CD4-positive, alpha-beta T cell treated with Interleukin-17A for 1 hour (primary cell): ENCODE data around the gene LMNA.
A peak's percentile ranks its signal among the peaks of the same experiment; 100 is the strongest.
"Not testable (repeated sequence)": the region's sequence is repeated elsewhere in the genome, so short reads cannot be mapped to it uniquely, and the experiment has no call there.

Experiments used
- DNase-seq: peaks from one replicate; pipeline ENCODE4 v3.0.0-alpha.2; 2020

The LMNA gene

DNA sequence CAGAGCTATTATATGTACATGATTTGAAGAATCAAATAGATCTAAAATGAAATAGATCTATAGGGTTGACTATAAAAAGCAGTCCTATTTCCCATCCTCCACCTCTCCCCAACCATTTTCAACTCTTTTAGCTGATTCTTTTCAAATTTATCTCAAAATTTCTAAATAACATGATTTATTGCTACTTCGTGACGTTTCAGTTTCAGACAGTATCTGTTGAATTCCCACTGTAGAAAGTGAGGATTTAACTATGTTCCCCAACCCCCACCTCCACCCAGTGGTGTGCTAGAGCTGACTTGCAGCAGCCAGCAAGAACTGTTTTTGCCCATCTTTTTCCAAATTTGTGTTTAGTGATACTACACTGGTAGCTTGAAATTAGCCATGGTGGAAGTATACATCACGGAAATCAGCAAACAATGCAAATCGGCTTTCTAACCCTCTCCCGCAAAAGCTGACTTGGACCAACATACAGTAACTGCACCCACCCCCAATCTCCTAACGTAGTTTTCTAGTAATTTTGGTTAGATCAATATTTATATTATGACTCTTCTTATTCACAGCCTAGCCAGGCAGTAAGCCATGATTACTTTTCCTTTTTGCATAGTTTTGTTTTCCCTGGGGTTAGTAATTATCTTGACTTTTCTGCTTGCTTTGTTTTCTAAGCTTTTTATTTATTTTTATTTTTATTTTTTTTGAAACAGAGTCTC lies 49.8 kb downstream of the LMNA start:
- no peak for DNase-seq

DNA sequence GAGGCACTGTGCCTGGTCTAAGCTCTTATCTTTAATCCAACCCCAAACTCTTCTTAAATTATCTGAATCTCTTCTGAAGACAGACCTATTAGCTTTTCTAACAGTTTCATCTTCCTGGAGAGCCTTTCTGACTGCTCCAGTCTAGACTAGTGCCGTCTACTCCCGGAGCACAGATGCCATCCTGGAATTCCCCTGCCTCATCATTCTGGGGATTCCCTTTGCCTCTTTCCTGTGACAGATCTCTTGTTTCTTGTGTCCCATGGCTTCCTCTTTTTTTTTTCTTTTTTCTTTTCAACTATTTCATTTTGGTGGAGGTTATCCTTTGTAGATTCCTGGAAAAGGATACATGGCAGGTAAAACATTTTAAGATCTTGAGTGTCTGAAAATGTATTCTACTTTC lies 50.6 kb downstream of the LMNA start:
- no peak for DNase-seq

DNA sequence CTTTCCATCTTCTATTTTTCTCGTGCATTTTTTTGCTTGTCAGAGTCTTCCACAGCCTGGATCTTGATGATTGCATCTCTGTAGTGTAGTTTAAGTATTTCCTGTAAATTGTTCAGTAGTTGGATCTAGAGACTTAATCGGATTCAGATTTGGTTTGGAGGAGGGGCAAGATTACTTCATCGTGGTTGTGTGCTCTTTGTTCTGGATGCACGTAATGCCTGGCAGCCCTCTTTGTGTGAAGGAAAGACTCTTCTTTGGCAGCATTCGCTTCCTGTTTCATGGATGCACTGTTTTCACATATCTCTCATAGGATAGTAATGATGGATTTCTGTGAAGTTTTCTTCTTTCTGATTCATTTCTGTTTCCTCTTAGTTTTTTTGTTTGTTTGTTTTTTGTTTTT lies 53.0 kb downstream of the LMNA start:
- DNase-seq, result no peak

DNA sequence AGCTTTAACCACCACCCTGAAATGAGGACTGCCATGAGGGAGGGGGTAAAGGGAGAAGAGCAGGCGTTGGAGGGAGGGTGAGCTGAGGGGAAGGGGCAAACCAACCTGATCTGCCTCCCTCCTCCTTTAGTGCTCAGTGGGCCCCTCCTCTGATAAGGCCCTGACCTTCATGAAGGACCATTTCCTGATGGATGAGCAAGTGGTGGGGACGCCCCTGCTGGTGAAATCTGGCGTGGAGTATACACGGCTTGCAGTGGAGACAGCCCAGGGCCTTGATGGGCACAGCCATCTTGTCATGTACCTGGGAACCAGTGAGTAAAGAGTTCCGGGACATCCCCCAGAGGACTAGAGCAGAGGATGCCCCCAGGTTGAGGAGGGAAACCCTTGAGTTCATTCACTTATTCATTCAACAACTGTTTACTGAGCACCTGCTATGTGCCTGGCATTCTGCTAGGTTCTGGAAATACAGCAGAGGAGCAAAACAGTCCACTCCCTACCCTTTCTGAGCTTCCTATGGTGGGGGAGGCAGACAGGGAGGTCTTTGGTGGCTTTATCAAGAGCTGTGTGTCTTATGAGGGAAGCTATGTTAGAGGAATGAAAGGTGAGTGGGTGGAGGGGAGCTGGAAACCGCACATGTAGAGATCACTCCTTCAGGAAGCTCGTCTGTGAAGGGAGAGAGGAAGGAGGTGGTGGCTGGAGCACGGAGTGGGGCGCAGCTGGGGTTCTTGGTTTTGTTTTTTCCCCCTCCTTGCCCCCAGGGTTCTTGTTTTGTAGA lies 58.4 kb downstream of the LMNA start:
- DNase-seq, result no peak

DNA sequence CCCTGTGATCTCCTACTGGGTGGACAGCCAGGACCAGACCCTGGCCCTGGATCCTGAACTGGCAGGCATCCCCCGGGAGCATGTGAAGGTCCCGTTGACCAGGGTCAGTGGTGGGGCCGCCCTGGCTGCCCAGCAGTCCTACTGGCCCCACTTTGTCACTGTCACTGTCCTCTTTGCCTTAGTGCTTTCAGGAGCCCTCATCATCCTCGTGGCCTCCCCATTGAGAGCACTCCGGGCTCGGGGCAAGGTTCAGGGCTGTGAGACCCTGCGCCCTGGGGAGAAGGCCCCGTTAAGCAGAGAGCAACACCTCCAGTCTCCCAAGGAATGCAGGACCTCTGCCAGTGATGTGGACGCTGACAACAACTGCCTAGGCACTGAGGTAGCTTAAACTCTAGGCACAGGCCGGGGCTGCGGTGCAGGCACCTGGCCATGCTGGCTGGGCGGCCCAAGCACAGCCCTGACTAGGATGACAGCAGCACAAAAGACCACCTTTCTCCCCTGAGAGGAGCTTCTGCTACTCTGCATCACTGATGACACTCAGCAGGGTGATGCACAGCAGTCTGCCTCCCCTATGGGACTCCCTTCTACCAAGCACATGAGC lies 62.2 kb downstream of the LMNA start:
- DNase-seq, result no peak

DNA sequence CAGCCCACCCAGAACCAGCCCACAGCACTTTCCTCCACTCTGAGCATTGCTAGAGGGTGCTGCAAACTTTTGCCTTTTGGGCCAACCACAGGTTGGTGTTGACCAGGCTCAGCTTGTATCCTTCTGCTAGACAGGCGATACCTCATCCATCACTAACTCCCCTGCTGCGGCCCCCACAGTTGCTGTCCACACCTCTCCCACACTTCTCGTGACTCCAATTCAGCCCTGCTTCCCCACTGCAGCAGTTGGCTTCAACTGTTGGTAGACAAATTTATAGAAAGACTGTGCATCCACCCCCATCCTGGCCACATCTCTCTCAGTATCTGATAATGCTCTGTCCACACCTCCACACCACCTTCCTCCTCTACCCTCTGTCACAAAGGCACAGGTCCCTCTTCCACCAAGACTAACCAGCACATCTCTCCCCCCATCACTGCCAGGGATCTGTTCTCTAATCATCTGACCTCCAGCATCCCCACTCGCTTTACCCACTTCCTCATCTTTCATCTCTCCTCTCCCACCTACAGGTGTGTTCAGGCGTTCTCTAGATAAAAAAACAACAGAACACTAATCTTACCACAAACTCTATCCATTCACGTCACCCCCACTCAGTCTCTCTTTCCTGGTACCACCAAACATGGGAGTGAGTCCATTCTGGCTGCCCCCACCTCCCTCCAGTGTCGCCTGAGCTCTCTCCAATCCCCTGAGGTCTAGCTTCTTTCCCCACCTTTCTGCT lies 63.6 kb downstream of the LMNA start:
- peak; percentile 18 for DNase-seq

DNA sequence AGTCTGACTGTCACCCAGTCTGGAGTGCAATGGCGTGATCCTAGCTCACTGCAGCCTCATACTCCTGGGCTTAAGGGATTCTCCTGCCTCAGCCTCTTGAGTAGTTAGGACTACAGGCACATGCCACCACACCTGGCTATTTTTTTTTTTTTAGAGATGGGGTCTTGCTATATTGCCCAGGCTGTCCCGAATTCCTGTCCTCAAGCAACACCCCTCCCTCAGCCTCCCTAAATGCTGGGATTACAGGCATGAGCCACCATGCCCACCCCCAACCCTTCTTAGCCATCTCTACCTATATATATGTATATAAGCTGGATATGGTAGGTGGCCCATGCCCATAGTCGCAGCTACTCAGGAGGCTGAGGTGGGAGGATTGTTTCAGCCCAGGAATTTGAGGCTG lies 66.0 kb downstream of the LMNA start:
- no peak for DNase-seq

DNA sequence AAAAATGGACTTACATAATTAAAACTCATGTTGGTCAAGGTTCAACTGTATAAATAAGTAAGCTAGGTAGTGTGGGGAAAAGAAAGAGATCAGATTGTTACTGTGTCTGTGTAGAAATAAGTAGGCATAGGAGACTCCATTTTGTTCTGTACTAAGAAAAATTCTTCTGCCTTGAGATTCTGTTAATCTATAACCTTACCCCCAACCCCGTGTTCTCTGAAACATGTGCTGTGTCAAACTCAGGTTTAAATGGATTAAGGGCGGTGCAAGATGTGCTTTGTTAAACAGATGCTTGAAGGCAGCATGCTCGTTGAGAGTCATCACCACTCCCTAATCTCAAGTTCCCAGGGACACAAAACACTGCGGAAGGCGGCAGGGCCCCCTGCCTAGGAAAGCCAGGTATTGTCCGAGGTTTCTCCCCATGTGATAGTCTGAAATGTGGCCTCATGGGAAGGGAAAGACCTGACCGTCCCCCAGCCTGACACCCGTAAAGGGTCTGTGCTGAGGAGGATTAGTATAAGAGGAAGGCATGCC lies 66.9 kb downstream of the LMNA start:
- not testable (repeated sequence) for DNase-seq

DNA sequence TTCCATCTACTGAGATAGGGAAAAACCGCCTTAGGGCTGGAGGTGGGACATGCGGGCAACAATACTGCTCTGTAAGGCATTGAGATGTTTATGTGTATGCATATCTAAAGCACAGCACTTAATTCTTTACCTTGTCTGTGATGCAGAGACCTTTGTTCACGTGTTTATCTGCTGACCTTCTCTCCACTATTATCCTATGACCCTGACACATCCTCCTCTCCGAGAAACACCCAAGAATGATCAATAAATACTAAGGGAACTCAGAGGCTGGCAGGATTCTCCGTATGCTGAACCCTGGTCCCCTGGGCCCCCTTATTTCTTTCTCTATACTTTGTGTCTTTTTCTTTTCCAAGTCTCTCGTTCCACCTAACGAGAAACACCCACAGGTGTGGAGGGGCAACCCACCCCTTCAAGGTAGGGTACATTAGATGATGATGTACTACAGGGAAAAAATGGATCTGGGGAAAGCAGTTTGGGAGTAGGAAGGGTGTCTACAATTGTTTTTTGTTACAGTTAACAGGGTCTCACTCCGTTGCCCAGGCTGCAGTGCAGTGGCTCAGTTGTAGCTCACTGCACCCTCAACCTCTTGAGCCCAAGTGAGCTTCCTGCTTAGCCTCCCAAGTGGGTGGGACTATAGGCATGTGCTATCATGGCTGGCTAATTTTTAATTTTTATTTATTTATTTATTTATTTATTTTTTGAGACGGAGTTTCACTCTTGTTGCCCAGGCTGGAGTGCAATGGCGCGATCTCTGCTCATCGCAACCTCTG lies 67.7 kb downstream of the LMNA start:
- DNase-seq, result not testable (repeated sequence)

DNA sequence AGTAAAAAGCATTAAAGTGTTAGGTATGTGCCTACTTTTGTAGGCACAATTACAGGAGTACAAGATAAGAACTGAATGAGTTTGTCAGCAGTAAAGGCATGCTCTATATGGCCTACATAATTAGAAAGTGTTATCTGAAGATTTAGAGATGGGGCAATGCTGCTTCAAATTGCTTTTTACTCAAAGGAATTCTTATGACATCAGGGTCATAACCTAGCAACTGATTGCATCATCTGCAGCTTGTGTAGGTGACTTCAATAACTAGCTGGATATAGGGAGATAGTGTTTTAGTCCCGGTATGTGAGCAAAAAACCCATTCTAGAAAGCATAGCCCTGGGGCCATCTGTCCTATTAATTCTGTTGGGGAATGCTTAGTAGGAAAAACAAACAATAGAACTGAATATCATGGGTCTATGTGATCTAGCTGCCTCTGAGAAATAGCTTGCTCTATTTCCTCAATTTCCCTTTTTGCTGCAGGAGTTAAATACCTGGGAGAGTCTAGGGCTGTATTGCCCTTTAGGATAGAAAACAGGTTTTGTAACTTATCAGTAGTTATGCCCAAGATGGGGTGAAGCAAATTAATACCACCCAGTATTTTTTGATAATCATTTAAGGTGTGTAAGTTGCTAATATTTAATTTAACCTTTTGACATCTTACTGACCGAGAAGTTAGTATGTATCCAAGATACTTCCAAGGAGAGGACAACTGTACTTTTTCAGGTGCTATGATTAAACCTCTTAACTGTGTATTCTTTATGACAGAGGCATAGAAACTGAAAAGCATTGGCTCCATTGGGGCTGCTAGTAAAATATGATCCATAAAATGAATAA lies 72.1 kb downstream of the LMNA start:
- not testable (repeated sequence) for DNase-seq
